T-helper 1 cell treated with Interleukin-12 subunit alpha and Interleukin-12 subunit beta and Interleukin-4 antibody, amounts not matched to agents 30 ng/mL and 1 ng/mL, for 36 hours (primary cell): ENCODE measurements around the gene DNAH2. TPM values are rescaled to one million over a fixed set of nuclear protein-coding genes. Genes with fewer than 3 reads are reported as not detected.

Source experiments
- intact Hi-C: fragments of 100-400 bp; cut with micrococcal nuclease; formaldehyde crosslinking; loops from one replicate; pipeline ENCODE4 v1.15.1; 2024
- total RNA-seq: library from RNA; stranded (reverse); gene quantifications from 2 replicates; pipeline ENCODE4 v1.2.3, GENCODE V29; 2022

Gene DNAH2
- total RNA-seq, 1 donor from 2014 or later: not detected

DNA sequence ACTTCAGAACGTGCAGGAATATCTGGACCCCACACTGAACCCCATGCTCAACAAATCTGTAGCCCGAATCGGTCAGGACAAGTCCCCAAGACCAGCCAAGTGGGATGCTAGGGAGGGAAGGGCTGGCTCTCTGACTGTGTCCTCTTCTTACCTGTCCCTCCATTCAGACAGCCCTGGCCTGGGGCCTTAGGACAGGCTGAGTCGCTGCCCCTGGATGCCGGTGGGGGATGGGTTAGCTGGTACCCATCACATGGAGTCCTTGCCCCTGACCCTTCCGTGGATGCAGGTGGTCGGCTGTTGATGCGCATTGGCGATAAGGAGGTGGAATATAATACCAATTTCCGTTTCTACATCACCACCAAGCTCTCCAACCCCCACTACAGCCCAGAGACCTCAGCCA, 100.5 kb downstream of the DNAH2 start:
- intact Hi-C loops: no loop called here

DNA sequence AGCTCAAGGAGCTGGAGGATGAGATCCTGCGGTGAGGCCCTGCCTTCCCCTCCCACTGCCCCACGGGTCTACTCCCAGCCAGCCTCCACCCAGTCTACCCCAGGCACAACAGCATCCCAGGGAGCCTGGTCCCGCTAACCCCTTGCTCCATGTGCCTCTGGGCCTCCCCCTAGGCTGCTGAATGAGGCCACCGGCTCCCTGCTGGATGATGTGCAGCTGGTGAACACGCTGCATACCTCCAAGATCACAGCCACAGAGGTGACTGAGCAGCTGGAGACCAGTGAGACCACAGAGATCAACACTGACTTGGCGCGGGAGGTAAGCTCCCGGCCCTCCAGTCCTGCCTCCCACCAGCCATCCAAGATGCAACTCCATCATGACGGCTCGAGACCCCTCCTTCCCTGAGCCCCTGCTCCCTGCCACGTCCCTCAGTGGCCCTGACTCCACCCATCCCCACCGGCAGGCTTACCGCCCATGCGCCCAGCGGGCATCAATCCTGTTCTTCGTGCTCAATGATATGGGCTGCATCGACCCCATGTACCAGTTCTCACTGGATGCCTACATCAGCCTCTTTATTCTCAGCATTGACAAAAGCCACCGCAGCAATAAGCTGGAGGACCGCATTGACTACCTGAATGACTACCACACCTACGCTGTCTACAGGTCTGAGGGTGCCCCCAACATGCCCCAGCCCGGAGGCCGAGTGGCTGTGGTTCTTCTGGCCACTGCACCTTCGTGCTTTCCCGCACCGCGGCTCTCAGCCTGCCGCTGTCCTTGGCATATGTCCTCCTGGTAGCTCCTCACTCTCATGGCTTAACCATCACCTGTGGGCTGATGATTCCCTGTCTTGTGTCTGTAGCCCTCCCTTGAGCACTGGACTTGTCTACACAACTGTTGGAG, 101.5 kb downstream of the DNAH2 start:
- intact Hi-C loops: no loop called here

DNA sequence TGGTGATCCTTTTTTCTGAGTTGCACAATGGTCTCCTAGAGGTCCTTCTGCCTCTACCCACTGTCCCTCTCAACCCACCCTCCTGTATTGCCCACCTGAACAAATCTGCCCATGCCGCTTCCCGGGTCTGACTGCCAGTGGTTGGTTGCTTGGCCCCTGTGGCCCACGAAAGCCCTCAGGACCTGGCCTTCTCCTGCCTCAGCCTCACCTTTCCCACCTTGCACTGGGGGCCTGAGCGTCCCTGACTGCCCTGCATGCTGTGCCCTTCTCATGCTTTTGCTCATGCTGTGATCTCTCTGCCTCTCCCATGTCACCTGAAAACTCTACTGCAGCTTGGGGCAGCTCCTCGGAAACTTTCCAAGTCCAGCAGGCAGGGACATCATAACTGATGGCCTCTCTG, 102.7 kb downstream of the DNAH2 start:
- intact Hi-C loops: no loop called here

DNA sequence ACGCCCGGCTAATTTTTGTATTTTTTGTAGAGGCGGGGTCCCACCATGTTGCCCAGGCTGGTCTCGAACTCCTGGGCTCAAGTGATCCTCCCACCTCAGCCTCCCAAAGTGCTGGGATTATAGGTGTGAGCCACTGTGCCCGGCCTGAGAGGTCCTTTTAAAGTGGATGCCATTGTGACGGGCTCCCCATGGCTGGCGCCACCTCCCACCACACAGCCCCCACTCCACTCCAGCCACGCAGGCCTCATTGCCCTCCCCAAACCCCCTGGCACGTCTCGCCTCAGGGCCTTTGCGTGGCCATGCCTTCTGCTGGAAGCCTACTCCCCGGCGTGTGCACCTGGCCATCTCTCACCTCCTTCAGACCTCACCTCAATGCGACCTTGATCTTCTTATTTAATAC, 104.6 kb downstream of the DNAH2 start:
- intact Hi-C loops: loop anchor here (1.0 to 2.0 kb wide), 7 partner anchors 11 to 235 kb away; partner anchors contain the start of gene NAA38

DNA sequence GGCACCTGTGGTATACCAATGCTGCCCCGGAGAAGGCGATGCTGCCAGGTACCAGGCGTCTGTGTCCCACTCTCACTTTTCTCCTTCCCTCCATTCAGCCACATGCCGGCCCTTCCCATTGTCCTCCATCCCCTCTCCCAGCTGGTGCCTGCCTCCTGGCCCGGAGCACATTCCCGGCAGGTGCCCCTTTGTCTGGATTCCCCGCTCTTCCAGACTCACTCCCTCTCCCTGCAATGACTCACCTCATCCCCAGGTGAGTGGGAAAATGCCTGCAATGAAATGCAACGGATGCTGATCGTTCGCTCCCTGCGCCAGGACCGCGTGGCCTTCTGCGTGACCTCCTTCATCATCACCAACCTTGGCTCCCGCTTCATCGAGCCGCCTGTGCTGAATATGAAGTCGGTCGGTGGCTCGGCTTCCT, 106.0 kb downstream of the DNAH2 start:
- intact Hi-C loops: loop anchor here (2.0 kb wide), 1 partner anchor 217 kb away; no protein-coding TSS in a partner anchor

DNA sequence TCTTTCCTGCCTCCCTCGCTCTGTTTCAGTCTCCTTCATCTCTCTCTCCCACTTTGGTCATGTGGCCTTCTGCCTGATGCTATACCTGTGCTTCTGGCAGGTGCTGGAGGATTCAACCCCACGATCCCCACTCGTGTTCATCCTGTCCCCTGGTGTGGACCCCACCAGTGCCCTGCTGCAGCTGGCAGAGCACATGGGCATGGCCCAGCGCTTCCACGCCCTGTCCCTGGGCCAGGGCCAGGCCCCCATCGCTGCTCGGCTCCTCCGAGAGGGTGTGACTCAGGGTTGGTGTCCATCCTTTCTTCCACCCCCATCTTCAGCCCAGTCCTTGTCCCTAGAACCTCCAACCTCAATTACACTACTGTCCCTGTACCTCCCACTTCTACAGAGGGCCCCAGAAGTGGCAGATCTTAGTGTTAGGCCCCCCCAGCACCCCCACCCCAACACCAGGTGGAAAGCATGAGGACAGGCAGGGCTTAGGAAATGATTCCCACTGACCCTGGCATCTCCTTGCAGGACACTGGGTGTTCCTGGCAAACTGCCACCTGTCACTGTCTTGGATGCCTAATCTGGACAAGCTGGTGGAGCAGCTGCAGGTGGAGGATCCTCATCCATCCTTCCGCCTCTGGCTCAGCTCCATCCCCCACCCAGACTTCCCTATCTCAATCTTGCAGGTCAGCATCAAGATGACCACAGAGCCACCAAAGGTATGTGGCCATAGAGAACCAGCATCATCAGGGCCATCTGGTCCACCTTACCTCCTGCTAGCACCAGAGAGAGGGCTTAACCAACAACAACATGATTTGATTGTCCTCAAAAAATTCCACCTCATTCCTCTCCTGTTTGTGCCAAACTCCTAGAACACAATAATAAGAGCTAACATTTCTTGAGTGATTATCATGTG, 106.7 kb downstream of the DNAH2 start:
- intact Hi-C loops: no loop called here

DNA sequence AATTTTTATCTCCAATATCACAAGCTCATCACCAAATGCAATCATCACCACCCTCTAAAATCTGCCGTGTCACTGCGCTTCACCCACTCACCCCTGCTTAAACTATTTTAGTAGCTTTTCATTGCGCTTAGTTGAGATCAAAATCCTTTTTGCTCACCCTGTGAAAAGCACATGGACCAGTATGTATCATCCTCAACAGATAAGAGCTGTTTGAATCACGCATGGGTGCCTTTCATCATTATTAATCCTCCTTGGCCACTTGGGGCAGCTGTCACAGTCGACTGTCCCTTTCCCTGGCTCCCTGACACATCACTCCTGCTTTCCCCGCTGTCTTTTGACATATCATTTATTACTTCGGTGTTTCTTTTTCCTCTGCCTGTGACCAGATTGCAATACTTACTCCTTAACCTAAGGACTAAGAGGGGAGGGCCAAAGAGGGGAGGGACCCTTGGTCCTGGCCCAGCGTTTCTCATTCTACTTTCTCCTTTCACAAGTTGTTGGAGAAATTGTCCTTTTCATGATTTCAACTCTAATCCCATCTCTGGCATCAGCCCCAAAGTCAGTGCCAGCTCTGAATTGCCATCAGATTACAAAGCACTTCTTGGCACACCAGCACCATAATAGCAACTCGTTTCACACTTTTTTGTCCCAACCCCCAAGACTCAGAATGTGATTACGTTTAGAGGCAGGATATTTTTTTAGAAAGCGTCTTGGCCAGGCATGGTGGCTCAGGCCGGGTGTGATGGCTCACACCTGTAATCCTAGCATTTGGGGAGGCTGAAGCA, 107.9 kb downstream of the DNAH2 start:
- intact Hi-C loops: no loop called here

DNA sequence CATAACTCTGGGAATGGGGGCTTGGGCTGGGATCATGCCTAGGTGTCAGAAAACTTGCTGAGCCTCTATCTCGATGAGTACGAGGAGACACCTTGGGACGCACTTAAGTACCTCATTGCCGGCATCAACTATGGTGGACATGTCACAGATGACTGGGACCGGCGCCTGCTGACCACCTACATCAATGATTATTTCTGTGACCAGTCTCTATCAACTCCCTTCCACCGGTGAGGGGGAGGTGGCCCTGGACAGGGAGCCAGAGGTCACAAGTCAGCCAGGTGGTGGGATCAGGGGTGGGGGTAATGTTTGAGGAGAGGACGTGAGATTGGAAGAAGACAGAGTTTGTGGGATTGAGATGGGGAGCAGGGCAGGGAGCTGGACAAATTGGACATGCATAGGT, 113.1 kb downstream of the DNAH2 start:
- intact Hi-C loops: loop anchor here (10.0 kb wide), 1 partner anchor 454 kb away; the partner anchor contains the start of gene RANGRF

DNA sequence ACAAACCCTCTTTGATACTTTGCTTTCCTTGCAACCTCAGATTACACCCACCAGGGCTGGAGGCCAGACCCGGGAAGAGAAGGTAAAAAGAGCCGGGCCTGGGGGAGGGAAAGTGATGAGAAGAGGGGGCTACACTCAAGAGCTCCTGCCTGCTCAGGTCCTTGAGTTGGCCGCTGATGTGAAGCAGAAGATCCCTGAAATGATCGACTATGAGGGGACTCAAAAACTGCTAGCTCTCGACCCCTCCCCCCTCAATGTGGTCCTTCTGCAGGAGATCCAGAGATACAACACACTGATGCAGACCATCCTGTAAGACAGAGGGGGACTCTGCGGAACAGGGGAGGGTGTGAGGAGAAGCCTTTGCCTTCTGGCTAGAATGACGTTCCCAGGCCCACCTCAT, 113.7 kb downstream of the DNAH2 start:
- intact Hi-C loops: loop anchor here (10.0 kb wide), 1 partner anchor 454 kb away; the partner anchor contains the start of gene RANGRF

DNA sequence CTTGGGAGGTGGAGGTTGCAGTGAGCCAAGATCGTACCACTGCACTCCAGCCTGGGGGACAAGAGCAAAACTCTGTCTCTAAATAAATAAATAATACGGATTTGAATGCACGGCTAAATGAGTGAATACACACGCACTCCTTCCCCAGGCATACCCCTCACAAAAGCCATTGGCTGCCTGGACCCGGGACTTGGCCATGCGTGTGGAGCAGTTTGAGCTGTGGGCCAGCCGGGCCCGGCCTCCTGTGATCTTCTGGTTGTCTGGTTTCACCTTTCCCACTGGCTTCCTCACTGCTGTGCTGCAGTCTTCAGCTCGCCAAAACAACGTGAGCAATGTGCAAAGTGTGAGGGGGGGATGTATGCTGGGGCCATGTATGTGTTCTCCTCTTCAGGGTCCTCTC, 114.9 kb downstream of the DNAH2 start:
- intact Hi-C loops: loop anchor here (10.0 kb wide), 1 partner anchor 452 kb away; the partner anchor contains the start of gene RANGRF

DNA sequence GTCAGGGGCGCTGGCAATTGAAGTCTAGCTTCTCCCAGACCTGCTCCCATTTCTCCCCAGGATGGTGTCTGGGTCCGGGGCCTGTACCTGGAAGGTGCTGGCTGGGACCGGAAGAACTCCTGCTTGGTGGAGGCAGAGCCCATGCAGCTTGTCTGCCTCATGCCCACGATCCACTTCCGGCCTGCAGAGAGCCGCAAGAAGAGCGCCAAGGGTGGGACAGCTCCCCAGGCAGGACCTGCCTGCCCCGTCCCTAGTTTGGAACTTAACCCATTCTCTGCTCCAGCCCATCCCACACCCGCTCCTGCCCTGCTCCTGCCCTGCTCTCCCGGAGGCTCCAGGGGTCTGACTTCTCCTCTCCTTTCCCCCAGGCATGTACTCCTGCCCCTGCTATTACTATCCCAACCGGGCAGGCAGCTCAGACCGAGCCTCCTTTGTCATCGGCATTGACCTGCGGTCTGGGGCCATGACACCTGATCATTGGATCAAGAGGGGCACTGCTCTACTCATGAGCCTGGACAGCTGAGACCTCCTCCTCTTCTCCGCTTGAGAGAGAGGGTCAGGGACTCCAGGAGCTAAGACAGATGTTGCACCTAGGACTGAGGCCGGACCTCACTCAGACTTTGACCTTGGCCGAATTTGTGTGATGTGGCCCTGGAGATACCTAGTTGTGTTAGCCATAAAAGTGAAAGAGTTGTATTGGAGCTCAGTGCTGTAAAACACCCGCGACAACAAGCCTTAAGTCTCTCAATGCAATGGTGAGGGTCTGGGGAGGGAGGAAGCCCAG, 115.7 kb downstream of the DNAH2 start:
- intact Hi-C loops: loop anchor here (1.0 to 10.0 kb wide), 2 partner anchors 11 to 452 kb away; partner anchors contain the start of gene RANGRF

DNA sequence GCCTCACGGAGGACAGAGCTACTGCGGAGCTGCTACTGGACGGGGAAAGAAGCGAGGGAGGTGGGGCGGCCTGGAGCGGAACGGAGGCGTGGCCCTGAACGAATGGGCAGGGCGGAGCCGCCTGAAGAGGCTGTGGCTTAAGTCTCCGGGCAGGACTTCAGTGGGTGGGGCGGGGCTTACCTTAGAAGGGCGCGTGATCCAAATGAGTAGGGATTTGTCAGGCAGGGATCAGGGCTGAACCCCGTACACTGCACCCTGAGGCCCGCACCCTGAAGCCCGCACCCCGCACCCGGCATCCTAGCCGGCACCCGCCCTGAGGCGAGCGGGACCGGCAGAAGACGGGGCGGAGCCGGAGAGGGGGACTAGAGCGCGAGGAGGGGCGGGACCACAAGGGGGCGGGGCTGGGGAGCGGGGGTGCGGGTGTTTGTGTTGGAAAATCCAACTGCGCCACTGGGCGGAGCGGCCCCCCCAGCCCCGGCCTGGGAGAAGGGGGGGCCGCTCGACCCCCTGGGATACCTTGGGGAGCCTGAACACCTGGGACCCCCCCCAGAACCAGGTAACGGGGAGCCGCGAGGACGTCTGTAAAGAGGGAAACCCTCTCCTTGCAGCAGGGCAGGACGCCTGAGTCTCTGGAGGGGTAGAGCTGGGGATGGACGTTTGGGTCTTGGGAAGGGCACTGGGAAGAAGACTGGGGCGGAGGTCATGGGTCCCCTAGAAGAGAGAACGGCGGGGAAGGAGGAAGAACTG, 116.4 kb downstream of the DNAH2 start, which contains the start of gene KDM6B:
TSS of gene KDM6B (plus strand) at position 423 of the 747 bp plus-strand sequence. CDS start 11,338 bp downstream, outside the sequence.
- intact Hi-C loops: loop anchor here (1.0 to 10.0 kb wide), 9 partner anchors 12 to 451 kb away; partner anchors contain the start of genes CNTROB, CTC1, NAA38 and PFAS

DNA sequence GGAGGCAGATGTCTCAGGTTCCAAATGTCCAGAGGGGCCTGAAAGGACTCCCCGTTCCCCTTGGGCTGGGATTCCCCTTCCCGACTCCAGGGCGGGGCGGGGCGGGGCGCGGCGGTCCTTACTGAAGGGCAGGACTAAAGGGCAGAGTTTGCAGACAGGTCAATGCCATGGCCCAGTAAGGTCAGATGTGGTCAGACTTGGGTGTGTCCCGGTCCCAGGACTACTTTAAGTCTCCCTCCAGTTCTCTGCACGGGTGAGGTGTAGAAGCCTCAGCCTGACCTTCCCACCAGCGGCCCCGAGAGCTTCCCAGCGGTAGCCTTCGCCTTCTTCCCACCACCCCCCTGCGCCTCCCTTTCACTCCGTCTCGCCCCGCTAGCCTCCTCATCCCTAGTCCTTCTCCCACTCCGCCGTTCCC, 117.0 kb downstream of the DNAH2 start:
- intact Hi-C loops: loop anchor here (1.0 to 10.0 kb wide), 8 partner anchors 17 to 450 kb away; partner anchors contain the start of genes CNTROB, CTC1, NAA38 and PFAS

DNA sequence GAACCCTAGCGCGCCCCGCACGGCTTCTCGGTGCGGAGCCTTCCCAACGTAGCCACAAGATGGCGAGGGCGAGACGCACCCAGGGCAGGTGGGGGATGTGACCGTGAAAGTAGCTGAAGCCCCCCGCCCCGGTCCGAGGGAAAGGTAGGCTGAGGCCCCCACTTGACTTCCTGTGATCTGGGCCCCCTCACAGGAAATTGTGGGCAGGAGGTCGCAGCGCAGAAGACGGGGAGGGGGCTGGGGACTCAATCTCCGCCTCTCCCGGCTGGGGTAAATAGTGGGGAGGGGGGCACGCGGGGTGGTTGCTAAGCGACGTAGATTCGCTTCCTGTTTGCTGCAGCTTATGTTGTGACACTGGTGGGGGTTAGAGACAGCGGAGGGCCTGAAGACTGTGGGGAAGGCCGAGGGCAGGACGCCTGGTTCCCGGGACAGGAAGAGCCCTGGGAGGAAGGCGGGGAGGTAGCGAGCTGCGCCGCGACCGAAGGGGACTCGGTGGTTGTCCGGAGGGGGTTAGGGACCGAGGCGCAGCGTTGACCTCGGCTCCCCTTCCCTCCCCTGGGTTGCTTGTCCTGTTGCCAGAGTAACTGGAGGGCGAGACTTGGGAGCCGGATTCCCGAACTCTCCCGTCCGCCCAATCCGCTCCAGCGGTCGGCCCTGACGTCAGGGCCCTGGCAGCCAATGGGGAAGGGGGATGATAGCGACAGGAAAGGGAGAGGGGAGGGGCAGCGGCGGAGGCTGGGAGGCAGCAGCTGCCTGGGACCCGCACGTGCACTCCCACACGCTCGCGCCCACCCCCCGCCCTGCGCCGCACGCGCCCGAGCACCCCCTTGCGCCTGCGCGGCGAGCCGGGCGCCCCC, 117.6 kb downstream of the DNAH2 start:
- intact Hi-C loops: loop anchor here (1.0 to 10.0 kb wide), 9 partner anchors 9 to 450 kb away; partner anchors contain the start of genes CNTROB, CTC1, NAA38 and PFAS

DNA sequence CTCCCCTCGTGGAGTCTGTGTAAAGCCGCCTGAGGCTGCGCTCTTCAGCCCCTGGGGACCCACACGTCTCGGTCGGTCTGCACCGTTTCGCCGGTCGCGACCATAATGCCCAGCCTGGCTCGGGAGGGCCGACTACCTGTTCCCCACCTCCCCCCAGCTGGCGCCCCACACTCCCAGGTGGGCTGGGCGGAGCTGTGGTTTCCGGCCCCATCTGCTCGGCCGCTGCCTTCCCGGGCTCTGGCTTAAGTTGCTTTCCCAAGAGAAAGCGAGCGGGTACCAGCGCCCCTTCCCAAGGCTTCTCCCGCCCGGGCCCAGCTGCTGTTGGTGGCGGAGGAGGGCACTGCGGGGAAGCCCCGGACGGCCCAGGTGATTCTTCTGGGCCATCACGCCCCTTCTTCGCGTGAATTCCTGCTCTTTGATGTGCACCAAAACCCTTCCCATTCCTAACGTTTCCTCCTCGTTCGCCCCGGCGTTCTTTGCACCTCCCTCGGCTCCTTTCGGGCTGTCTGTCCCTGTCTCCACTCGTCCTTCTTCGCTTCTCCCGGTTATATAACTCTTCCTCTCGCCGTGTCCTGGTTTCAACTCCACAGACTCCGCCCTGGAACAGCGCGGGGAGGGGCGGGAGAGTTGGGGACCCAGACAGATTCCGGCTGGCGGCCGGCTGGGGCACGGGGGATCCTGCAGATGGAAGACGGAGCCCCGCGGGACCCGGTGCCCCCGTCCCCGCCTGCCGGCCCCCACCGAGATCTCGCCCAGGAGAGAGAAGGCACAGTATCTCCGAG, 118.5 kb downstream of the DNAH2 start:
- intact Hi-C loops: loop anchor here (1.0 to 10.0 kb wide), 5 partner anchors 8 to 449 kb away; partner anchors contain the start of genes CTC1, PFAS and RANGRF

DNA sequence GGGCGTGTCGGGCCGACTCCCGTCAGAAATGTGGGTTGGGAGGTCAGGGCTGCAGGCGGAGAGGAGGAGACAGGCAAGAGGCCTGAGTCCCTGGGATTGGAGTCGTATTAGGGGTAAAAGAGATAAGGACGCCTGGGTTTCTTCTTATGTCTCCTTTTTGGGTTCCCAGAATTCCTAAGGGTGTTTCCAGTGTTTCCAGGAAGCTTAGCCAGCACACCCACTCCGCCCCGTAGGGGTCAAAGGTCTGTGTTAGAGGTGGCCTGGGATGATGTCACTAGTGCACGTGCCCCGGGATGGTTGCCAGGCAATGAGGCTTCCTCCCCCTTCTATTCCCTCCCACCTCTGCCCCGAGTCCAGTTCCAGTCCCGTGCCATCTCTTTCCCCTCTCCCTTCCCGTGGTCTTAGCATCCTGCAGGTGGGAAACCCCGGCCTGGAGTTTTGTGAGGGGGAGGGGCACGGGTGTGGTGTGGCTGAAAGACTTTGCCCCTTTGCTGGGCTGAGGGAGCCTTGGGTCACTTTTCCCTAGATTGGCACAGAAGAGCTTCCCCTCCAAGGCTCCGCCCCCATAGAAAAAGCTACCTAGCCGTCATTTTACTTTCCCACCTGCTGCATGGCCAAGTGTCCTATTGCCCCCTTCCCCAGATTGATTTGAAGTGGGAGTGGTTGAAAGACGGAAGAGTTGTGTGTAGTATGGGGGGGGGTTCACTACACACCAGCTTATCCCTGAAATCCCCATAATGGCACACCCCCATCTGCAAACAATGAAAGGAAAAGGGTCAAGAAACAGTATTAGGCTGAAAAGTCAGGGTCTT, 119.3 kb downstream of the DNAH2 start:
- intact Hi-C loops: loop anchor here (10.0 kb wide), 1 partner anchor 448 kb away; the partner anchor contains the start of gene RANGRF
